ENCODE measurements around the gene SAG. TPM values are rescaled to one million over a fixed set of nuclear protein-coding genes. Genes with fewer than 3 reads are reported as not detected.
"Not testable (repeated sequence)": the region's sequence is repeated elsewhere in the genome, so short reads cannot be mapped to it uniquely, and the experiment has no call there.

Gene SAG
- total and polyA plus RNA-seq, 11 donors = 1.4 TPM; not detected in 10

DNA sequence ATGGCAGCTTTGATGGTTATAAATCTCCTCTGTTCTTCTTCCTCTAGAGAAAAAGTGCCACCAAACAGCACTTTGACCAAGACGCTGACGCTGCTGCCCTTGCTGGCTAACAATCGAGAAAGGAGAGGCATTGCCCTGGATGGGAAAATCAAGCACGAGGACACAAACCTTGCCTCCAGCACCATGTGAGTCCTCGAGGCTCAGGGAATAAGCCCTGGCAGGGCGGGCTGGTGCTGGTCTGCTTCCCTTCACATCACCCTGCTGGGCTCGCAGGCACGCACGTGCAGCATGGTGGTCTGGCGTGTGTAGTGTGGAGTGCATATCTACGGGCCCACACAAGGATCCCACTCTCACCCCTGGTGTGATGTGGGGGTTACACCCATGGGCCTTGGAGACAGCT, 27.3 kb downstream of the SAG start:
- H3K27ac ChIP-seq = no peak overlapping the region
- no peaks in the 10 kb centered on the region for H3K9me3 ChIP-seq
- no peak overlapping the region for H3K4me3 ChIP-seq
- no peaks in the 10 kb centered on the region for H3K36me3 ChIP-seq
- H3K27me3 ChIP-seq = no peaks in the 10 kb centered on the region
- WGBS, 4 donors = 87 to 91% (median 89%) methylated on average over 10 to 11 of the region's 11 CpGs
- peaks cover 0 to 47% (median 0%) of the 10 kb centered on the region in 12 donors for H3K4me1 ChIP-seq
- ATAC-seq = no peak
- TF ChIP-seq, protein P1, sequence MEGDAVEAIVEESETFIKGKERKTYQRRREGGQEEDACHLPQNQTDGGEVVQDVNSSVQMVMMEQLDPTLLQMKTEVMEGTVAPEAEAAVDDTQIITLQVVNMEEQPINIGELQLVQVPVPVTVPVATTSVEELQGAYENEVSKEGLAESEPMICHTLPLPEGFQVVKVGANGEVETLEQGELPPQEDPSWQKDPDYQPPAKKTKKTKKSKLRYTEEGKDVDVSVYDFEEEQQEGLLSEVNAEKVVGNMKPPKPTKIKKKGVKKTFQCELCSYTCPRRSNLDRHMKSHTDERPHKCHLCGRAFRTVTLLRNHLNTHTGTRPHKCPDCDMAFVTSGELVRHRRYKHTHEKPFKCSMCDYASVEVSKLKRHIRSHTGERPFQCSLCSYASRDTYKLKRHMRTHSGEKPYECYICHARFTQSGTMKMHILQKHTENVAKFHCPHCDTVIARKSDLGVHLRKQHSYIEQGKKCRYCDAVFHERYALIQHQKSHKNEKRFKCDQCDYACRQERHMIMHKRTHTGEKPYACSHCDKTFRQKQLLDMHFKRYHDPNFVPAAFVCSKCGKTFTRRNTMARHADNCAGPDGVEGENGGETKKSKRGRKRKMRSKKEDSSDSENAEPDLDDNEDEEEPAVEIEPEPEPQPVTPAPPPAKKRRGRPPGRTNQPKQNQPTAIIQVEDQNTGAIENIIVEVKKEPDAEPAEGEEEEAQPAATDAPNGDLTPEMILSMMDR (IDR thresholded peaks at IDR 0.05) = no peak
- TF ChIP-seq POLR2A (IDR thresholded peaks at IDR 0.05) = no peak
- intact Hi-C loops (cut with DNase I) = no loop called here
- DNase-seq = no peak

DNA sequence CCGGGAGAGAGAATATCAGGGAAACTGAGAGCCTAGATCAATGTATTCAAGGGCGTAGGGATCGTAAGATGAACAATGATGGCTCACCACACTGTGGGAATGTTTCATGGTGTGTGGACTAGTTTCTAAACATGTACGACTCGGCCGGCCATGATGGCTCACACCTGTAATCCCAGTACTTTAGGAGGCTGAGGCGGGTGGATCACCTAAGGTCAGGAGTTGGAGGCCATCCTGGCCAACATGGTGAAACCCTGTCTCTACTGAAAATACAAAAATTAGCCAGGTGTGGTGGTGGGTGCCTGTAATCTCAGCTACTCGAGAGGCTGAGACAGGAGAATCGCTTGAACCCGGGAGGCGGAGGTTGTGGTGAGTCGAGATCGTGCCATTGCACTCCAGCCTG, 28.5 kb downstream of the SAG start:
- H3K4me3 ChIP-seq; H3K27me3 ChIP-seq; H3K27ac ChIP-seq; DNase-seq; ATAC-seq; H3K9me3 ChIP-seq; intact Hi-C loops (cut with DNase I); H3K36me3 ChIP-seq: not testable (repeated sequence)
- peaks cover 0 to 37% (median 0%) of the 10 kb centered on the region in 12 donors for H3K4me1 ChIP-seq
- WGBS, 4 donors = 92 to 96% (median 94%) methylated on average over 13 of the region's 13 CpGs

DNA sequence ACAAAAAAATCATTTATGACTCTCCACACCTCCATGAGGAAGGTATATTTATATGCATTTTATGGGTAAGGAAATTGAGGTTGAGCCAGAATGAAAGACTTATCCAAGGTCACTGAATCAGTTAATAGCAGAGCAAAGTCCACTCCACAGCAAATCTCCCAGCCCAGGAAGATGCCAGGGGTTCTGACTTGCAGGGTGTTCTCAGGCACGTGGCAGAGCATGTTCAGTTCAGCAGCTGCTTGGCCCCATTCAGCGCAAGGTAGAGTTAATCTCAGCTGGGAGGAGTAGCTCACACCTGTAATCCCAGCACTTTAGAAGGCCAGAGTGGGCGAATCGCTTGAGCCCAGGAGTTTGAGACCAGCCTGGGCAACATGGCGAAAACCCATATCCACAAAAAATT, 28.9 kb downstream of the SAG start:
- ATAC-seq = no peak
- Histone ChIP-seq H3K9me3 (peaks cover 0 to 3% (median 0%) of the 10 kb centered on the region in 12 donors), H3K4me1 (peaks cover 0 to 34% (median 0%) of the 10 kb centered on the region in 12 donors), H3K36me3 (no peaks in the 10 kb centered on the region), H3K27ac (no peak overlapping the region), H3K4me3 (no peak overlapping the region), H3K27me3 (no peaks in the 10 kb centered on the region)
- no peak for DNase-seq
- 83 to 94% (median 93%) methylated on average over 5 of the region's 5 CpGs for WGBS, 4 donors
- intact Hi-C loops (cut with DNase I) = no loop called here
- no peak for TF ChIP-seq POLR2A (IDR thresholded peaks at IDR 0.05)
- TF ChIP-seq, protein P1 (IDR thresholded peaks at IDR 0.05) = no peak

DNA sequence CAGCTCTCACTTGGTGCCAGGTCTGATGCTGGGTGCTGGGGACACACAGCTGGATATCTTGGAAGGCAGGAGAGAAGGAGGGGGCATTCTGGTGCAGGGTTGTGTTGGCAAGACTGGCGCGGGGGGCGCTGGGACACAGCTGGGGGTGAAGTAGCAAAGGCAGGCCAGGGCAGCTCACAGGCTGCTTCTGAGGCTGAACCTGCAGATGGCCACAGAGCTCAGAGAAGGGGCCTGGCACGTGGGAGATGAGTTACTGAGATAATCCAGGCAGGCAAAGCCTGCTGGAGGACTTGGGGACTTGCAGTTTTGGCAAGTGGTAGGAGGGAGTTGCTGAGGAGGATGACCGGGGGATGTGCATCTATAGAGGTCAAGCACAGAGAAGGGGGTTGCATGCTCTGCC, 30.4 kb downstream of the SAG start:
- no peak for TF ChIP-seq POLR2A (IDR thresholded peaks at IDR 0.05)
- TF ChIP-seq, protein P1 (IDR thresholded peaks at IDR 0.05) = no peak
- 68 to 74% (median 71%) methylated on average over 5 of the region's 5 CpGs for WGBS, 4 donors
- intact Hi-C loops (cut with DNase I) = no loop called here
- Histone ChIP-seq H3K27me3 (no peaks in the 10 kb centered on the region), H3K9me3 (peaks cover 0 to 3% (median 0%) of the 10 kb centered on the region in 12 donors), H3K4me3 (no peak overlapping the region), H3K4me1 (peaks cover 0 to 19% (median 0%) of the 10 kb centered on the region in 12 donors), H3K27ac (no peak overlapping the region), H3K36me3 (no peaks in the 10 kb centered on the region)
- ATAC-seq (no peak), DNase-seq (no peak)

DNA sequence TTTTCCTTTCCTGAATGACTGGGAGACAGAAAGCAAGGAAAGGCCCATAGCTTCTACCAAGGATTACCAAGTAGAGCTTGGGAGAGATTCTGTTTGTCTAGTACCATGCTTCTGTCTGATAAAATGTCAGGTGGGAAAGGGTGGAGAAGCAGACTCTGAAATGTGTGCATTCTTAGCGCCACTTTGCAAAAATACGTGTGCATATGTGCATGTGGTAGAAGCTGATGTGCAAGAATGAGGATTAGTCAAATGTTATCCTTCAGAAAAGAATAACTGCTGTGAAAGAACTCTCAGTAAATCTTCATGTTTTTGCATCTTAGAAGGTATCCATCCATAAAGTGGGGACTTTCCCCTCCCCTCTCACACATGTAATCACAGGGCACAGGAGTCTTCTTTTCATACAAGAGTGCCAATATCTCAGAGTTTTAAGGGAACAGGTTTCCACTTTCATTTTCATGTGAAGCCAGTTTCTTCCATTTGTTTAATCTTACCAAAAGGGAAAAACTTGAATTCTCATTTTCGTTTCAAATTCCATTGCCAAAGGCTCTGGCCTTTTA, 31.3 kb downstream of the SAG start:
- 82 to 92% (median 86%) methylated on average over 3 of the region's 3 CpGs for WGBS, 4 donors
- H3K27ac ChIP-seq = no peak overlapping the region
- no peaks in the 10 kb centered on the region for H3K36me3 ChIP-seq
- H3K4me1 ChIP-seq = peaks cover 0 to 11% (median 0%) of the 10 kb centered on the region in 12 donors
- intact Hi-C loops (cut with DNase I) = no loop called here
- no peak for DNase-seq
- no peaks in the 10 kb centered on the region for H3K27me3 ChIP-seq
- H3K9me3 ChIP-seq = peaks cover 0 to 3% (median 0%) of the 10 kb centered on the region in 12 donors
- no peak overlapping the region for H3K4me3 ChIP-seq
- no peak for ATAC-seq
- no peak for TF ChIP-seq POLR2A (IDR thresholded peaks at IDR 0.05)
- TF ChIP-seq, protein P1 (IDR thresholded peaks at IDR 0.05) = no peak
